GM19328 (cell line): ENCODE data around the gene ASGR1.
"Not testable (repeated sequence)": the region's sequence is repeated elsewhere in the genome, so short reads cannot be mapped to it uniquely, and the experiment has no call there.

Experiments used
- ATAC-seq: cut with Tn5 transposase; IDR thresholded peaks from one replicate; pipeline ENCODE4 v1.9.1; 2021; ENCODE audit warnings: mild to moderate bottlenecking, moderate library complexity; ENCODE audit not compliant: unreplicated experiment

The ASGR1 gene

GRCh38 chr17:7126386-7126785 is 52.8 kb downstream of the ASGR1 start:
- ATAC-seq = not testable (repeated sequence)

DNA sequence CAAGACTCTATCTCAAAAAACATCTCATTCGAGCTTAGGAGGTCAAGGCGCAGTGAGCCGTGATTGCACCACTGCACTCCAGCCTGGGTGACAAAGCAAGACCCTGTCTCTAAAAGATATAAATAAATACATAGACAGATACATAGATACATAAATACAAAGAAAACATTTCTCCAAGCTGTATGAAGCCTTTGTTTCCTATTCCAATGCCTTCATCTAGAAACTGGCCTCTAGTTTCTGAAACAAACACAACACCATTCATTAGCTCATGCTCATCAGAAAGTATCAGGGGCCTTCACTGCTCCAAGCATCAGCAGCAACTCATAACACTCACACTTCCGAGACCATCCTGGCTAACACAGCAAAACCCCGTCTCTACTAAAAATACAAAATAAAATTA is 54.2 kb downstream of the ASGR1 start:
- no peak for ATAC-seq

- ATAC-seq = no peak
Observed at GRCh38 chr17:7123844-7124243, 55.3 kb downstream of the ASGR1 start.
